ENCODE data around the gene CNTN6. TPM values are rescaled to one million over a fixed set of nuclear protein-coding genes. Genes with fewer than 3 reads are reported as not detected.

The CNTN6 gene
- total RNA-seq, 1 experiment from 2014 or later, result not detected

- Histone ChIP-seq H3K27me3 (ENCODE audit: control insufficient read depth, insufficient read depth, low read length) (no peaks in the 10 kb centered on the region), H3K4me3 (ENCODE audit: insufficient read depth, low read depth, low read length) (no peak overlapping the region), H3K36me3 (replicated peaks; ENCODE audit: control insufficient read depth, insufficient read depth, low read length) (no peaks in the 10 kb centered on the region)
- no peak for DNase-seq
Observed at GRCh38 chr3:1131166-1131565, 38.3 kb downstream of the CNTN6 start.

GRCh38 chr3:1135194-1135593 lies 42.4 kb downstream of the CNTN6 start:
- H3K36me3 ChIP-seq (replicated peaks; ENCODE audit: control insufficient read depth, insufficient read depth, low read length), result no peaks in the 10 kb centered on the region
- DNase-seq, result no peak
- no peaks in the 10 kb centered on the region for H3K27me3 ChIP-seq (ENCODE audit: control insufficient read depth, insufficient read depth, low read length)
- H3K4me3 ChIP-seq (ENCODE audit: insufficient read depth, low read depth, low read length), result no peak overlapping the region

- no peak for DNase-seq
- no peak overlapping the region for H3K4me3 ChIP-seq (ENCODE audit: insufficient read depth, low read depth, low read length)
- no peaks in the 10 kb centered on the region for H3K36me3 ChIP-seq (replicated peaks; ENCODE audit: control insufficient read depth, insufficient read depth, low read length)
- no peaks in the 10 kb centered on the region for H3K27me3 ChIP-seq (ENCODE audit: control insufficient read depth, insufficient read depth, low read length)
Observed at GRCh38 chr3:1138036-1138435, 45.2 kb downstream of the CNTN6 start.

- no peak for DNase-seq
- Histone ChIP-seq H3K36me3 (replicated peaks; ENCODE audit: control insufficient read depth, insufficient read depth, low read length) (no peaks in the 10 kb centered on the region), H3K27me3 (ENCODE audit: control insufficient read depth, insufficient read depth, low read length) (no peaks in the 10 kb centered on the region), H3K4me3 (ENCODE audit: insufficient read depth, low read depth, low read length) (no peak overlapping the region)
Observed at GRCh38 chr3:1139071-1139470, 46.2 kb downstream of the CNTN6 start.

DNA sequence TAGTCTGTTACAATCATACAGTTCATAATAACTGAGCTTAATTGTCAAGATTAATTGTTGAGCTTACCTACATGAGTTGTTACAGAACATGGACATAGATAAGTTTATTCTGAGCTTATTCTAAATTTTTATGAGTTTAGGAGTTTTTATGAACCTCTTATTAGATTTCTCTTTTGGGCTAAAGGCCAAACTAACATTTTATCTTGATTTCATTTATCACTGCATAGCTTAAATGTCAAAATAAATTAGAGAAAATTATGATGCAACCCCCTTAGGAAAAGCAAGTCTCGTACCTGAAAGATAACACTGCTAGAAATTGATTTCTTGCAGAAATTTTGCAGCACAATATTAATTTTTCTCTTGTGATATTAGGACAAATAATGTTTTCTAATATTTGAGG lies 54.5 kb downstream of the CNTN6 start:
- Histone ChIP-seq H3K4me3 (ENCODE audit: insufficient read depth, low read depth, low read length) (no peak overlapping the region), H3K36me3 (replicated peaks; ENCODE audit: control insufficient read depth, insufficient read depth, low read length) (no peaks in the 10 kb centered on the region), H3K27me3 (ENCODE audit: control insufficient read depth, insufficient read depth, low read length) (no peaks in the 10 kb centered on the region)
- no peak for DNase-seq

DNA sequence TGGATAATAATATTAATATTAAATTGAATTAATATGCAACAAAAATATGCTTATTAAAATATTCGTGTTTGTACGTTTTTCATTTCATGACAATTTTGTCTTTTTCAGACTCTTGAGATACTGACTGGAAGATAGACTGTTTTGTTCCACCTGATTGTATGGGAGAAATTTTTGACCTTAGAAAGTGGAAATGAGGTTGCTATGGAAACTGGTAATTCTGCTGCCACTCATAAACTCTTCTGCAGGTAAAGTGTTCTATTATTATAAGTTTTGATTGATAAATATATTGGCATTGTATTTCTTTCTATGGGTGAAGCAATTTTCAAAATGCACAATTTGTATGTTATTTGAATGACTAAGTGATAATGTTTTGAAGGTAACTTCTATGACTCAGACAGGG lies 55.0 kb downstream of the CNTN6 start:
- DNase-seq, result no peak
- Histone ChIP-seq H3K4me3 (ENCODE audit: insufficient read depth, low read depth, low read length) (no peak overlapping the region), H3K27me3 (ENCODE audit: control insufficient read depth, insufficient read depth, low read length) (no peaks in the 10 kb centered on the region), H3K36me3 (replicated peaks; ENCODE audit: control insufficient read depth, insufficient read depth, low read length) (no peaks in the 10 kb centered on the region)

GRCh38 chr3:1164101-1164500 lies 71.3 kb downstream of the CNTN6 start:
- H3K27me3 ChIP-seq (ENCODE audit: control insufficient read depth, insufficient read depth, low read length), result no peaks in the 10 kb centered on the region
- DNase-seq, result no peak
- H3K36me3 ChIP-seq (replicated peaks; ENCODE audit: control insufficient read depth, insufficient read depth, low read length), result no peaks in the 10 kb centered on the region

GRCh38 chr3:1171320-1171719 lies 78.5 kb downstream of the CNTN6 start:
- Histone ChIP-seq H3K27me3 (ENCODE audit: control insufficient read depth, insufficient read depth, low read length) (no peaks in the 10 kb centered on the region), H3K36me3 (replicated peaks; ENCODE audit: control insufficient read depth, insufficient read depth, low read length) (no peaks in the 10 kb centered on the region), H3K4me3 (ENCODE audit: insufficient read depth, low read depth, low read length) (no peak overlapping the region)
- DNase-seq, result no peak

More at GRCh38 chr3:1164101-1164500, 71.3 kb downstream of the CNTN6 start:
- no peak overlapping the region for H3K4me3 ChIP-seq (ENCODE audit: insufficient read depth, low read depth, low read length)

- DNase-seq, result no peak
- Histone ChIP-seq H3K36me3 (replicated peaks; ENCODE audit: control insufficient read depth, insufficient read depth, low read length) (no peaks in the 10 kb centered on the region), H3K4me3 (ENCODE audit: insufficient read depth, low read depth, low read length) (no peak overlapping the region), H3K27me3 (ENCODE audit: control insufficient read depth, insufficient read depth, low read length) (no peaks in the 10 kb centered on the region)
Observed at GRCh38 chr3:1172644-1173043, 79.8 kb downstream of the CNTN6 start.

- Histone ChIP-seq H3K4me3 (ENCODE audit: insufficient read depth, low read depth, low read length) (no peak overlapping the region), H3K27me3 (ENCODE audit: control insufficient read depth, insufficient read depth, low read length) (no peaks in the 10 kb centered on the region), H3K36me3 (replicated peaks; ENCODE audit: control insufficient read depth, insufficient read depth, low read length) (no peaks in the 10 kb centered on the region)
- no peak for DNase-seq
Observed at GRCh38 chr3:1179146-1179545, 86.3 kb downstream of the CNTN6 start.

GRCh38 chr3:1183320-1184048 lies 90.7 kb downstream of the CNTN6 start:
- H3K27me3 ChIP-seq (ENCODE audit: control insufficient read depth, insufficient read depth, low read length), result no peaks in the 10 kb centered on the region
- no peak overlapping the region for H3K4me3 ChIP-seq (ENCODE audit: insufficient read depth, low read depth, low read length)
- no peaks in the 10 kb centered on the region for H3K36me3 ChIP-seq (replicated peaks; ENCODE audit: control insufficient read depth, insufficient read depth, low read length)
- no peak for DNase-seq

GRCh38 chr3:1190569-1190968 lies 97.7 kb downstream of the CNTN6 start:
- H3K27me3 ChIP-seq (ENCODE audit: control insufficient read depth, insufficient read depth, low read length), result no peaks in the 10 kb centered on the region
- no peak for DNase-seq

DNA sequence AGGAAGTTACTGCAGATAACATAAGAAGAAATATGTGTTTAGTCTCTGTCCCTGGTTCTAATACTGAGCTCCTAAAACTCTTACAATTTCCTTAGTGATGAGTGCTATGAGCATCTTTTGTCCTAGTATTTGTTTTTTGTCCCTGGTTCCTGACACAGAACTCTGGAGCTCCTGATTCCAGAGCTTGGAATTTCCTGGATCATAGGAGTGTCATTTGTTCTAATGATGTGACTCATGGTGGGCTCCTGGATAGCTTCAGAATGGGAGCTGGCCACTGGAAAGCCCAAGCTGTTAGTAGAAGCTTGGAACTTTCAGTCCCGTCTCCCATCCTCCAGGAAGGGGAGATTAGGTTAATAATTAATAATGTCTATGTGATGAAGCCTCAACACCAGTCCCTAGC lies 98.2 kb downstream of the CNTN6 start:
- H3K4me3 ChIP-seq (ENCODE audit: insufficient read depth, low read depth, low read length), result no peak overlapping the region
- DNase-seq, result no peak
- no peaks in the 10 kb centered on the region for H3K36me3 ChIP-seq (replicated peaks; ENCODE audit: control insufficient read depth, insufficient read depth, low read length)
- H3K27me3 ChIP-seq (ENCODE audit: control insufficient read depth, insufficient read depth, low read length), result no peaks in the 10 kb centered on the region

More at GRCh38 chr3:1190569-1190968, 97.7 kb downstream of the CNTN6 start:
- Histone ChIP-seq H3K36me3 (replicated peaks; ENCODE audit: control insufficient read depth, insufficient read depth, low read length) (no peaks in the 10 kb centered on the region), H3K4me3 (ENCODE audit: insufficient read depth, low read depth, low read length) (no peak overlapping the region)

GRCh38 chr3:1195947-1196346 lies 103.1 kb downstream of the CNTN6 start:
- no peaks in the 10 kb centered on the region for H3K36me3 ChIP-seq (replicated peaks; ENCODE audit: control insufficient read depth, insufficient read depth, low read length)
- H3K27me3 ChIP-seq (ENCODE audit: control insufficient read depth, insufficient read depth, low read length), result no peaks in the 10 kb centered on the region
- no peak overlapping the region for H3K4me3 ChIP-seq (ENCODE audit: insufficient read depth, low read depth, low read length)
- DNase-seq, result no peak

GRCh38 chr3:1197051-1197450 lies 104.2 kb downstream of the CNTN6 start:
- Histone ChIP-seq H3K36me3 (replicated peaks; ENCODE audit: control insufficient read depth, insufficient read depth, low read length) (no peaks in the 10 kb centered on the region), H3K4me3 (ENCODE audit: insufficient read depth, low read depth, low read length) (no peak overlapping the region), H3K27me3 (ENCODE audit: control insufficient read depth, insufficient read depth, low read length) (no peaks in the 10 kb centered on the region)
- DNase-seq, result no peak

DNA sequence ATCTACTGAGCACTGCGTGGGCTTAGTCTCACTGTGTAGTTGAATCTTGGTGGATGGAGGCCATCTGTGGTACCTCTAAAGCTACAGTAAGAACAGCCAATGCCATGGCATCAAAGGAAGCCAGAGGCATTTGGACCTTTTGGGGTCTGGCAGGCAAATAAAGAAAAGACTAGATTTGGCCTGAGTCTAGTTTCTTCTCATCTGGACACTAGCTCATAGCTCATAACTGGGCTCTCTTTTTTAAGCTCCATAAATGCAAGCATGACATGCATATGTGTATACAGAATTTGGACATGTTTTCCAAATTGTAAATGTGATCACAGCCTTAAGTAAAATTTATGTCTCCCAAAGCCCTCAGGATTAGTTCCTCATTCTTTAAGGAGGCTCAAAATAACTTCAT lies 107.5 kb downstream of the CNTN6 start:
- Histone ChIP-seq H3K27me3 (ENCODE audit: control insufficient read depth, insufficient read depth, low read length) (no peaks in the 10 kb centered on the region), H3K4me3 (ENCODE audit: insufficient read depth, low read depth, low read length) (no peak overlapping the region), H3K36me3 (replicated peaks; ENCODE audit: control insufficient read depth, insufficient read depth, low read length) (no peaks in the 10 kb centered on the region)
- no peak for DNase-seq

All from H7 (cell line).